Measurements from ENCODE around the gene TEX47. TPM values are rescaled to one million over a fixed set of nuclear protein-coding genes. Genes with fewer than 3 reads are reported as not detected.

The TEX47 gene
- total RNA-seq, 6 experiments from 2014 or later: not detected

DNA sequence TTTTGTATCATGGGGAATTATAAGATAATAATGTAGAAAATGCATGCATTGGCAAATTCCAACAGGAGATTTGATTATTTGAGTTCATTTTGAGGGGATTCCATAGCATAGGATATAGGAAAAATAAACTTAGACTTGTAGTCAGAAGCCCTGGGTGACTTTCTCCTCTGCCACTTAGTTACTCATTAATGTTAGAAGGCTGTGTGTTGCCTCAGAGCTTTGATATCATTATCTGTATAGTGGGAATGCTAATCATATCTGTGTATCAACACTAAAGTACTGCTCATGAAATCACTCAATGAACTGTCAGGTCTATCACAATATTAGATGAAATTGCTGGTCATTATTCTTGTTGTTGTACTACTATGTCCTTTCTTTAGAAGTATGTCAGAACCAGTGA lies 23.0 kb upstream of the TEX47 start:
- DNase-seq: no peak
- H3K9me3 Mint-ChIP-seq: peaks cover 27% of the 10 kb centered on the region
- H3K4me3 Mint-ChIP-seq: no peak overlapping the region
- no peaks in the 10 kb centered on the region for H3K4me1 Mint-ChIP-seq (ENCODE audit: low read depth)
- TF ChIP-seq CTCF (IDR thresholded peaks at IDR 0.05): no peak
- no peaks in the 10 kb centered on the region for H3K36me3 Mint-ChIP-seq (ENCODE audit: low read depth)
- no peaks in the 10 kb centered on the region for H3K27me3 Mint-ChIP-seq (ENCODE audit: insufficient read depth)
- no peak overlapping the region for H3K27ac Mint-ChIP-seq

DNA sequence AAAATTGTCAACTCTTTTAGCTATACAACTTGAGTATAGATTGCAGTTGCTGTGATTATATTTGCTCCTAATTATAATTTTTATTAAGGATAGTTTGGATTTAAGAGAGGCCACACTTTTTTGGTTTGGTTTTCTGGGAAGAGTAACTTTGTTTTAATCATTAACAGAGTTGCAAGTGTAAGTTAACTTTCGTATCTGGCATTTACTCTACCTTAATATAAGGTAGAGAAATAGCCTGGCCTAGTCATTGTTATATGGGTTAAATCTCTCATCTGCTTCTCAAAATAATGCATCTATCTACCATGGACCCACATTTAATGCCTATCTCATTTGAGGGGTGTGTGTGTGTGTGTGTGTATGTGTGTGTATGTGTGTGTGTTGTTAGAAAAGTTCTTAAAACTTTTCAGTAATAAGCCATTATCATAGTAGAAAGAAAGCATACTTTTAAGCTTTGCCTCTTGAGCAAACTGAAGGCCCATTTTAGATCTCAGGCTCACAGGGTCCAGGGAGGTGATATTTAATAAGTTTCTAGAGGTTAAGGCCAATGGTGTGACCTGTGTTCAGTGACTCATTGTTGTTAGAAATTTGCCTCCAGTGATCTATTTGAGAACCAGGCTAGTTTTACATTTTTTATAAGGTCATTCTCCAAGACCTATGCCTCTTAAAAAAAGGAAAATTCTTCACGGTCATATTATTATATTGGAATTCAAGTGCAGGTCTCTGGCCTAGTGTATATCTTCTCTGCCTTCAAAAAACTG lies 10.9 kb upstream of the TEX47 start:
- Mint-ChIP-seq H3K9me3 (peaks cover 46% of the 10 kb centered on the region), H3K27me3 (ENCODE audit: insufficient read depth) (no peaks in the 10 kb centered on the region), H3K4me1 (ENCODE audit: low read depth) (no peaks in the 10 kb centered on the region), H3K36me3 (ENCODE audit: low read depth) (no peaks in the 10 kb centered on the region; the same call in 1 of the 2 replicates), H3K4me3 (no peak overlapping the region), H3K27ac (no peak overlapping the region)
- no peak for DNase-seq
- TF ChIP-seq CTCF (IDR thresholded peaks at IDR 0.05): no peak

DNA sequence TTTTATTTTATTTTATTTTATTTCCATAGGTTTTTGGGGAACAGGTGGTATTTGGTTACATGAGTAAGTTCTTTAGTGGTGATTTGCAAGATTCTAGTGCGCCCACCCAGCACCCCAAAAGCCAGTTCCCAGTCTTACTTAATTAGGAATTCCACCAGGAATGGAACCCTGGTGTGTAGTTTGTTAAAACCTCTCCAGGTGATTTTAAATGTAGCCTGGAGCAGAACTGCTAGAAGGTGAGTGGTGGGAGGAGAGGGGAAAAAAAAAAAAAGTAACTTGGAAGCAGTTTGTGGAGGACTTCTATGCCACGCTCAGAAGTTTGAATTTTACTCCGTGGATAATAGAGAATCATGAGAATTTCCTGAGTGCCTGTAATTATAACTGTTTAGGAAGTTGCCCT lies 5.5 kb upstream of the TEX47 start:
- Mint-ChIP-seq H3K36me3 (ENCODE audit: low read depth) (no peaks in the 10 kb centered on the region; the same call in 1 of the 2 replicates), H3K9me3 (peaks cover 38% of the 10 kb centered on the region), H3K27ac (no peak overlapping the region), H3K4me1 (ENCODE audit: low read depth) (no peaks in the 10 kb centered on the region), H3K27me3 (ENCODE audit: insufficient read depth) (no peaks in the 10 kb centered on the region), H3K4me3 (no peak overlapping the region)
- DNase-seq: no peak
- TF ChIP-seq CTCF (IDR thresholded peaks at IDR 0.05): no peak

DNA sequence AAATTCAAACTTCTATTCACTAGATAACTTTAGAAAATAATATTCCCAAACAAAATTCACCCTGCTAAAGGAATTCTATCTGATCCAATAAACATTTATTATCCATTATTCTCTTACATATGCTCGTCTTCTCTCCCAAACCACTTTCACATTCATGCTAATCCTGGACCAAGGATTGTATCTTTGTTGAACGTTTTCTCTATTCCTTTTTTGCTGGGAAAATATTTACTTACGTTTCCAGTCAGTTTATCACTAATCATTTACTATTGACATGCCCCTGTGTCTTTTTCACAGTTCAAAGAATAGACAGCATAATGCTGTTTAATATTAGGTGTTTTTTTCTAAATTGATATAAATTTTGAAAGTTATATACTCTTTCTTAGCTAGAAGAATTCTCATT lies 3.2 kb downstream of the TEX47 start:
- Mint-ChIP-seq H3K36me3 (ENCODE audit: low read depth) (no peaks in the 10 kb centered on the region), H3K9me3 (no peaks in the 10 kb centered on the region; the same call in 1 of the 2 replicates), H3K27me3 (ENCODE audit: insufficient read depth) (no peaks in the 10 kb centered on the region), H3K4me1 (ENCODE audit: low read depth) (no peaks in the 10 kb centered on the region), H3K4me3 (no peak overlapping the region), H3K27ac (no peak overlapping the region)
- DNase-seq: no peak
- no peak for TF ChIP-seq CTCF (IDR thresholded peaks at IDR 0.05)

GRCh38 chr7:88791891-88792290 lies 3.6 kb downstream of the TEX47 start:
- Mint-ChIP-seq H3K36me3 (ENCODE audit: low read depth) (no peaks in the 10 kb centered on the region), H3K27me3 (ENCODE audit: insufficient read depth) (no peaks in the 10 kb centered on the region), H3K27ac (no peak overlapping the region), H3K4me3 (no peak overlapping the region), H3K9me3 (no peaks in the 10 kb centered on the region; the same call in 1 of the 2 replicates), H3K4me1 (ENCODE audit: low read depth) (no peaks in the 10 kb centered on the region)
- no peak for TF ChIP-seq CTCF (IDR thresholded peaks at IDR 0.05)
- DNase-seq: no peak
